Superior temporal gyrus (tissue), 1 donor: ENCODE data around the gene TMX3.

Experiments used
- DNase-seq: peaks from one replicate; pipeline ENCODE4 v3.0.0-alpha.2; 2016; ENCODE audit errors: extremely low spot score

The TMX3 gene

GRCh38 chr18:68713131-68713530, 1.8 kb downstream of the TMX3 start:
- no peak for DNase-seq

DNA sequence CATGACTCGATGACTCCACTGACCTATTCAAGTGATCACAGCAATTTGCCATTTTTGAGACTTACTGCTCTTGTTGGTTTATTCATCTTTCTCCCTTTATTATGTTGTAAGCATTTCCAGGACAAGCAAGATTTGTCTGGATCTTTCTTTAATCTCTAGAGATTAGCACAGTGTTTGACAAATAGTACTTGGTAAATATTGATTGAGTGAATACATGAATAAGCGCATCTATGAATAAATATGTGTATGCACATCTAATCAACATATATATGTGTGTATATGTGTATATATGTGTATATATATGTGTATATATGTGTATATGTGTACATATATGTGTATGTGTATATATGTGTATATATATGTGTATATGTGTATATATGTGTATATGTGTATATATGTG, 7.3 kb downstream of the TMX3 start:
- no peak for DNase-seq

- no peak for DNase-seq
Observed at GRCh38 chr18:68705119-68705518, 9.8 kb downstream of the TMX3 start.

- no peak for DNase-seq
Observed at GRCh38 chr18:68703326-68703725, 11.6 kb downstream of the TMX3 start.

DNA sequence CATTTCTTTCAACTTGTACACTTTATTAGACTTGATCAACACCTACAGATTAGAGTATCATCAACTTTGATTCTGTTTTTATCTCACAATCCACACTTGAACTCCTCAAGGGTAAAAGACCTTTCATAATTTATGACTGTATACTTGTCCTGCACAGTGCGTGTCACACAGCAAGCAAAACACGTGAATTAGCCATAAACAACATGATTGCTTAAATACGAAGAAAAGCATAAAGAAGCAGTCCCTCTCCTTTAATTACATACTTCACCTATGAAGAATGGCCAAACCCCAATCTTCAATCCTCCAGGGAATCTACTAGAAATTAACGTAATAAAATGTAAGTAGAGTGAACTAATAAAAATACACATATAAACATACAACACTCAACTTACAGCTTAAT, 13.6 kb downstream of the TMX3 start:
- DNase-seq, result no peak

GRCh38 chr18:68699043-68699442, 15.9 kb downstream of the TMX3 start:
- DNase-seq, result no peak

DNA sequence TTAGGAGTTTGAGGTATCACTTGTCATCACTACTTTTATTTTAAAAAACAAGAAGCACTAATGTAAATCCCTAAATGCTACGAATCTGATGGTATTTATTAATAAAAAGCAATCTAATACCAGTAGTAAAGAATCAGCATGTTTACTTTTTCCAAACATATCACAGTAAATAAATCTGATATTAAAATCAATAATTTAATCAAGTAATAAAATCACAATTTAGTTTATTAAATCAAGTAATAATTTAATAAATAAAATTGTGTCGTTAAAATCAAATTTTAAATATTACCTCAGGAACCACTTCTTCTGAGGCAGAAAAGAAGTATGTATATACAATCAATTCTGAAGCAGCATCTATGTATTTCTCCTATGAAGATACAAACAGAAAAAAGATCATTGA, 18.0 kb downstream of the TMX3 start:
- no peak for DNase-seq

GRCh38 chr18:68694316-68694715, 20.6 kb downstream of the TMX3 start:
- no peak for DNase-seq

DNA sequence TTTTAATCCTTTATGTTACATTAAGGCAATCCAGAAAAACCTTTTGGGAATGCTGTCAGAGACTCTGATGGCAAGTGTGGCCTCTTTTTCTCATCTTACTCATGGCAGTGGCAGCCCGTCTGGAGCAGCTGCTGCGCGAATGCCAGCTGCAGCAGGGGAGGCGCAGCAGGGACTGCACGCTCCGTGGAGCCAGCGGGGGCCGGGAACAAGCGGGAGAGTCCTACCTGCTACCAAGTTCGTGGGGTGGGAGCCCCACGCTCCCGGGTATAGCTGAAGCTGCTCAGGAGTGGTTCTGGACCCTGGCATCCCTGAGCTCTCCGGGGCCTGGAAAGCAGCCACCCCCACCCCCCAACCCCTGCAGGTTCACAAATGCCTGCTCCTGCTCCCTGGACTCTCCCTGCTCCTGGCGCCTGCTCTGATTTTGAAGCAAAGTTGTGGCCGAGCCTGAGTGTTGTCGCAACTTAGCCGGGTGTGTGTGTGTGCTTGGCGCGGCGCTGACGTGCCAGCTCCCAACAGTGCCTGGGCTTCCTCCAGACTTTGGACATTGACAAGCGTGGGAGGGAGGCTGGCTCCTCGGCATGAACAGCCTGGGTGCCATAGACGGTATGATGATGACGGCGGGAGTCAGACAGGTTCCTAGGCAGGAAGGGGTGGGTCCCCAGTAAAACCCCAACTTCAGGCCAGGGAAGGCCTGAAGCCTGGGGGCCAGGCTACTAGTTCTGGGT, 21.7 kb downstream of the TMX3 start:
- no peak for DNase-seq

DNA sequence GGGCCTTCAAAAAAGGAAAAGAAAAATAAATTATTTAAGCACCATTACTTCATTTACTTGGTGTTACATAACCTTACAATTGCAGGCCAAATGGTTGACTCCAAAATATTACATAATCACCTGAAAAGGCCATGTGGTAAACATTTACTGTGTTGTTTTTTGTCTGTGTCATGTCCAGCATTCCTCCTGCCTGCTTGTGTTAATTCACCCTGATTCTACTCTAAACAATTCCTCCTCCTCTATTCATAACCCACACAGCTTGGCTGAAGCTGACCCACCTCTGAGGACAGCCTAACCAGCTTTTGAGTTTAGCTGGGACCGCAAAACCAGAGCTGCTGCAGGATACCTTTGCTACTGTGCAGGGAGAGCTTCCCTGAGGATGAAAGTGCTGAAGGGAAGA, 35.4 kb downstream of the TMX3 start:
- DNase-seq, result no peak

- DNase-seq, result no peak
Observed at GRCh38 chr18:68676913-68677312, 38.0 kb downstream of the TMX3 start.

DNA sequence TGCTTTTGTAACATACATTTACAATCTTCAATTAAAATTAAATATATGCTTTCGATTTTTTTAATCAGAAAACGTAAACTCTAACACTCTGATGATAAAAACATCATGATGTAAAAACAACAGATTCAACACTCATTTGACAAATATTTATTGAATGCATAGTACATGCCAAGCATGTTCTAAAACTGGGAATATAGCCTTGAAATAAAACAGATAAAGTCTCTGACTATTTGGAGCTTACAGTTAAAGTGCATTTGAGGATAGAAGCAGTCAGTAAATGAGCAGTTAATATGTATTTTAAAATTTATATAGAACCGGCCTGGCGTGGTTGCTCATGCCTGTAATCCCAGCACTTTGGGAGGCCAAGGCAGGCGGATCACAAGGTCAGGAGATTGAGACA, 47.8 kb downstream of the TMX3 start:
- DNase-seq, result no peak

GRCh38 chr18:68666381-68666780, 48.5 kb downstream of the TMX3 start:
- DNase-seq, result no peak

- DNase-seq, result no peak
Observed at GRCh38 chr18:68665628-68666027, 49.3 kb downstream of the TMX3 start.

DNA sequence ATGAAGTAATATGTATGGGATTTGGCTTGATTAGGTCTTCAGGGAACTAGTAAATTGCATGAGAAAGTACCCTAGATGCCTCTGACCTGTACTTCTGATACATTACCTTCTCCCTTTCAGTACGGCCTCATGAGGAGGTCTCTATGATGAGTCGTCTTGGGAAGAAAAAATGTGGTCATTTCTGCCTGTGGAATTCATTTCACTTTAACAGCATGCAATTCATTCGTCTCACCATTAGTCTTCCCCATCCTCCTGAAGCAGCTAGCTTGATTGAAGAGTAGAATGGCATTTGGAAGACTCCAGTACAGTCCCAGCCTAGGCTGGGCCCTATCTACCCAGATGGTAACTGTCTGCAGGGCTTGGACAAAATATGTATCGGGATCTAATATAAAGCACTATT, 52.2 kb downstream of the TMX3 start:
- no peak for DNase-seq

GRCh38 chr18:68660354-68661183, 54.3 kb downstream of the TMX3 start:
- DNase-seq, result peak; percentile 84

DNA sequence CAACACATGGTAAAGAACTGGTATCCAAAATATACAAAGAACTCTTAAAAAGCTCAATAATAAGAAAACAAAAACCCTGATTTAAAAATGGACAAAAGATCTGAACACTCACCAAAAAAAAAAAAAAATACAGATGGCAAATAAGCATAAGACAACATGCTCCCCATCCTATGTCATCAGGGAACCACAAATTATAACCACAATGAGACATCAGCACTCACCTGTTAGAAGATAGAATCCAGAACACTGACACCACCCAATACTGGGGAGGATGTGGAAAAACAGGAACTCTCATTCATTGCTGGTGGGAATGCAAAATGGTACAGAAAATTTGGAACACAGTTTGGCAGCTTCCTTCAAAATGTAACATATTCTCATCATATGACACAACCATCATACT, 66.7 kb downstream of the TMX3 start:
- no peak for DNase-seq

DNA sequence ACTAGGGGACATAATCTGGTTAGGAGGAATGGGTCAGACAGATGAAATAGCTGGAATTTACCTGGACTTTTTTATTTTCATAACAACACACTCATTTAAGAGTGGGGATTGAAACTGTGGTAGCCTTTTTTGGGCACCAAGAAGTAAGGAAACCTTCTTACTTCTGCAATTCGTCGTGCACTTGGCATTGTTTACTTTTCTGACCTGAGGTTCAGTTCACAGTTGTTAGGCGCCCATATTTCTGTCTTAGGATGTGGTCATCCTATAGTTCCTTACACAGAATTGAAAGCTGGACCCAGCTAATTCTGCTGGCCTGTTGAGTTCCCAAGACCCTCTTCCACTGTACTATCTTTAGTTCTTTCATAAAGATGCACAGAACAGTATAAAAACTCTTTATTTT, 72.9 kb downstream of the TMX3 start:
- DNase-seq, result no peak

DNA sequence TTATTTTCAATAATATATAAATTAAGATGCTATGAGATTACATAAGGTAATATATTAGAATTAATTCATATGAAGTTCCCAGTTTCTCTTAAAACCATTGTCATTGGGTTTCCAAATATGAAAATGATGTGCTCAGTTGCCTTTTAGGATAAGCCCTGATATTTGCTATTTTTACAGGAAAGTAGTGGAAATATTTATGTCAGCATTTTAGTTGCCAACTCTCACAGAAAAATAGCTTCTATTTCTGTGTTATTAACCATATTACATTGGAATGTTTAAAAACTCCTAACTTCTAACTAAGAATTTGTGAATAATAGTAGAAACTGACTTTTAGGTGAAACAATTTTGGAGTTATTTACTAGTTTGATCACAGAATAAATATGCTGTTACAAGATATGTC, 74.0 kb downstream of the TMX3 start:
- no peak for DNase-seq

GRCh38 chr18:68638613-68639012, 76.3 kb downstream of the TMX3 start:
- DNase-seq, result no peak

DNA sequence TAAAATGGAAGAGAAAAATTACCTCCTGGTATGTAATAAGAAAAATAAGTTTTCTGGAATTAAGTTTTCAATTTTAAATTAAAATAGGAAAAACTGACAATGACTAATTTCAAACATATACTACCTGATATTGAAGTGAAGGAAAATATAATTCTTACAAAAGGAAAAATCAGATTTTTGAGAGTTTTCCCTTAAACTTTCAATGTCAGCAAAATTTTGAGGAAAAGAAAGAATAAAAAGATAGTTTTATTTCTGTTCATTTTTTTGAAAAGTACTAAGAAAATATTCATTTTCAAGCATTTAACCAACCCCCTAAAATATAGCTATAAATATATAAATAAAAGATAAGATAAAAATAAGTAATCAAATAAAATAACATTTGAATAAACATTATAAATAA, 87.1 kb downstream of the TMX3 start:
- DNase-seq, result no peak
